ENCODE data around the gene BARX2. TPM values are rescaled to one million over a fixed set of nuclear protein-coding genes. Genes with fewer than 3 reads are reported as not detected.
A peak's percentile ranks its signal among the peaks of the same experiment; 100 is the strongest.

The BARX2 gene
- total RNA-seq, 2 donors from 2014 or later = not detected

- H3K4me1 Mint-ChIP-seq = no peaks in the 10 kb centered on the region
Observed at GRCh38 chr11:129364143-129364654, 11.4 kb upstream of the BARX2 start.

GRCh38 chr11:129365816-129366215, 9.8 kb upstream of the BARX2 start:
- DNase-seq = no peak
- no peak overlapping the region for H3K27ac Mint-ChIP-seq
- ATAC-seq = no peak
- no peaks in the 10 kb centered on the region for H3K4me1 Mint-ChIP-seq
- no peaks in the 10 kb centered on the region for H3K36me3 Mint-ChIP-seq (ENCODE audit: low read depth)
- H3K4me3 Mint-ChIP-seq = no peak overlapping the region
- H3K27me3 Mint-ChIP-seq = peaks cover 59% of the 10 kb centered on the region
- no peaks in the 10 kb centered on the region for H3K9me3 ChIP-seq (ENCODE audit: control insufficient read depth, low read length, poor library complexity, severe bottlenecking)

More at GRCh38 chr11:129364143-129364654, 11.4 kb upstream of the BARX2 start:
- Mint-ChIP-seq H3K27ac (no peak overlapping the region), H3K4me3 (no peak overlapping the region), H3K27me3 (peaks cover 48% of the 10 kb centered on the region), H3K36me3 (ENCODE audit: low read depth) (peaks cover 2% of the 10 kb centered on the region)
- ATAC-seq (peak; percentile 100), DNase-seq (peak; percentile 25 to 59 (median 51))
- no peaks in the 10 kb centered on the region for H3K9me3 ChIP-seq (ENCODE audit: control insufficient read depth, low read length, poor library complexity, severe bottlenecking)

GRCh38 chr11:129366737-129367597, 8.7 kb upstream of the BARX2 start:
- Mint-ChIP-seq H3K4me1 (peaks cover 4% of the 10 kb centered on the region), H3K27ac (no peak overlapping the region), H3K36me3 (ENCODE audit: low read depth) (peaks cover under 1% of the 10 kb centered on the region), H3K27me3 (peaks cover 64% of the 10 kb centered on the region), H3K4me3 (no peak overlapping the region)
- H3K9me3 ChIP-seq (ENCODE audit: control insufficient read depth, low read length, poor library complexity, severe bottlenecking) = no peaks in the 10 kb centered on the region
- DNase-seq (no peak), ATAC-seq (no peak)

GRCh38 chr11:129368889-129369672, 6.6 kb upstream of the BARX2 start:
- no peak for DNase-seq
- H3K4me3 Mint-ChIP-seq = no peak overlapping the region
- H3K9me3 ChIP-seq (ENCODE audit: control insufficient read depth, low read length, poor library complexity, severe bottlenecking) = no peaks in the 10 kb centered on the region
- peaks cover 6% of the 10 kb centered on the region for H3K36me3 Mint-ChIP-seq (ENCODE audit: low read depth)
- no peak for ATAC-seq
- no peak overlapping the region for H3K27ac Mint-ChIP-seq
- peaks cover 13% of the 10 kb centered on the region for H3K4me1 Mint-ChIP-seq
- peaks cover 82% of the 10 kb centered on the region for H3K27me3 Mint-ChIP-seq

GRCh38 chr11:129370715-129371114, 4.9 kb upstream of the BARX2 start:
- H3K36me3 Mint-ChIP-seq (ENCODE audit: low read depth) = peaks cover 6% of the 10 kb centered on the region
- no peak overlapping the region for H3K4me3 Mint-ChIP-seq
- no peaks in the 10 kb centered on the region for H3K9me3 ChIP-seq (ENCODE audit: control insufficient read depth, low read length, poor library complexity, severe bottlenecking)
- H3K27ac Mint-ChIP-seq = no peak overlapping the region
- DNase-seq (no peak), ATAC-seq (no peak)
- peaks cover 19% of the 10 kb centered on the region for H3K4me1 Mint-ChIP-seq
- H3K27me3 Mint-ChIP-seq = peaks cover 93% of the 10 kb centered on the region

- ATAC-seq = no peak
- H3K4me1 Mint-ChIP-seq = peaks cover 21% of the 10 kb centered on the region
- peak overlapping the region; percentile 63 for H3K4me3 Mint-ChIP-seq
- no peaks in the 10 kb centered on the region for H3K9me3 ChIP-seq (ENCODE audit: control insufficient read depth, low read length, poor library complexity, severe bottlenecking)
- peaks cover 6% of the 10 kb centered on the region for H3K36me3 Mint-ChIP-seq (ENCODE audit: low read depth)
- no peak for DNase-seq
- peaks cover 91% of the 10 kb centered on the region for H3K27me3 Mint-ChIP-seq
- H3K27ac Mint-ChIP-seq = peak overlapping the region; percentile 37
Observed at GRCh38 chr11:129372609-129373488, 2.8 kb upstream of the BARX2 start.

GRCh38 chr11:129373489-129373953, 2.1 kb upstream of the BARX2 start:
- H3K4me3 Mint-ChIP-seq = no peak overlapping the region

GRCh38 chr11:129374081-129374992, 1.3 kb upstream of the BARX2 start:
- no peaks in the 10 kb centered on the region for H3K9me3 ChIP-seq (ENCODE audit: control insufficient read depth, low read length, poor library complexity, severe bottlenecking)
- Mint-ChIP-seq H3K27me3 (peaks cover 84% of the 10 kb centered on the region), H3K36me3 (ENCODE audit: low read depth) (peaks cover 6% of the 10 kb centered on the region), H3K4me3 (peak overlapping the region; percentile 65), H3K4me1 (peaks cover 21% of the 10 kb centered on the region), H3K27ac (no peak overlapping the region)
- ATAC-seq (no peak), DNase-seq (no peak)

More at GRCh38 chr11:129373489-129373953, 2.1 kb upstream of the BARX2 start:
- peaks cover 21% of the 10 kb centered on the region for H3K4me1 Mint-ChIP-seq
- no peak for DNase-seq
- no peak overlapping the region for H3K27ac Mint-ChIP-seq
- ATAC-seq = no peak
- H3K27me3 Mint-ChIP-seq = peaks cover 88% of the 10 kb centered on the region
- peaks cover 6% of the 10 kb centered on the region for H3K36me3 Mint-ChIP-seq (ENCODE audit: low read depth)
- H3K9me3 ChIP-seq (ENCODE audit: control insufficient read depth, low read length, poor library complexity, severe bottlenecking) = no peaks in the 10 kb centered on the region

- no peak for ATAC-seq
- Mint-ChIP-seq H3K27ac (no peak overlapping the region), H3K27me3 (peaks cover 84% of the 10 kb centered on the region), H3K4me1 (peaks cover 21% of the 10 kb centered on the region), H3K4me3 (peak overlapping the region; percentile 65), H3K36me3 (ENCODE audit: low read depth) (peaks cover 6% of the 10 kb centered on the region)
- no peaks in the 10 kb centered on the region for H3K9me3 ChIP-seq (ENCODE audit: control insufficient read depth, low read length, poor library complexity, severe bottlenecking)
- DNase-seq = no peak
Observed at GRCh38 chr11:129374993-129375750, 476 bp upstream of the BARX2 start.

- DNase-seq = no peak
- ATAC-seq = no peak
- Mint-ChIP-seq H3K4me3 (no peak overlapping the region), H3K36me3 (ENCODE audit: low read depth) (peaks cover 9% of the 10 kb centered on the region), H3K4me1 (peaks cover 19% of the 10 kb centered on the region), H3K27ac (no peak overlapping the region), H3K27me3 (peaks cover 80% of the 10 kb centered on the region)
- no peaks in the 10 kb centered on the region for H3K9me3 ChIP-seq (ENCODE audit: control insufficient read depth, low read length, poor library complexity, severe bottlenecking)
Observed at GRCh38 chr11:129376658-129377341, 1.2 kb downstream of the BARX2 start.

GRCh38 chr11:129377739-129378138, 2.1 kb downstream of the BARX2 start:
- DNase-seq (no peak), ATAC-seq (no peak)
- H3K27ac Mint-ChIP-seq = no peak overlapping the region
- peaks cover 77% of the 10 kb centered on the region for H3K27me3 Mint-ChIP-seq
- H3K4me3 Mint-ChIP-seq = no peak overlapping the region
- peaks cover 13% of the 10 kb centered on the region for H3K4me1 Mint-ChIP-seq
- peaks cover 5% of the 10 kb centered on the region for H3K36me3 Mint-ChIP-seq (ENCODE audit: low read depth)
- H3K9me3 ChIP-seq (ENCODE audit: control insufficient read depth, low read length, poor library complexity, severe bottlenecking) = no peaks in the 10 kb centered on the region

All from T-helper 17 cell (primary cell).